GM23338 (cell line): ENCODE results near the gene LRRTM2.

Experiments
- CREB1 ChIP-seq: fragments of 250-450 bp; sonication (Bioruptor Pico); IDR thresholded peaks from 2 replicates; pipeline ENCODE4 v1.5.0; 2020; ENCODE audit warnings: low read depth, mild to moderate bottlenecking, moderate library complexity
- EZH2 ChIP-seq: fragments of 200-600 bp; sonication (generic); IDR thresholded peaks from one replicate; pipeline ENCODE4 v1.8.0; 2017; ENCODE audit warnings: antibody characterized with exemption, mild to moderate bottlenecking, low read depth; ENCODE audit not compliant: unreplicated experiment
- EZH2phosphoT487 ChIP-seq: fragments of 200-600 bp; sonication (generic); IDR thresholded peaks from one replicate; pipeline ENCODE4 v1.8.1; 2018; ENCODE audit warnings: antibody characterized with exemption; ENCODE audit not compliant: unreplicated experiment
- JUNB ChIP-seq: IDR thresholded peaks from one replicate; pipeline ENCODE4 v1.6.1; 2016; ENCODE audit warnings: antibody characterized with exemption; ENCODE audit not compliant: unreplicated experiment
- POLR2AphosphoS5 ChIP-seq: IDR thresholded peaks from 2 replicates; pipeline ENCODE4 v1.6.1; 2016; ENCODE audit warnings: antibody characterized with exemption, low read depth
- ZNF114 ChIP-seq: fragments of 250-450 bp; sonication (Bioruptor Pico); IDR thresholded peaks from 2 replicates; pipeline ENCODE4 v1.5.0; 2020; ENCODE audit warnings: mild to moderate bottlenecking, moderate library complexity
- ZNF331 ChIP-seq: fragments of 250-450 bp; sonication (Bioruptor Pico); IDR thresholded peaks from 2 replicates; pipeline ENCODE4 v1.5.0; 2020; ENCODE audit warnings: low read depth, mild to moderate bottlenecking, moderate library complexity
- TF ChIP-seq, protein P1 (sequence below), 2 experiments: fragments of 200-600 bp in 1 of 2; sonication (generic) in 1 of 2; conservative IDR thresholded peaks; 2 replicates each; pipeline versions ENCODE4 v1.5.1 to v1.6.1; 2016 to 2017; ENCODE audit warnings: antibody characterized with exemption in 2 of 2, low read depth in 2 of 2, mild to moderate bottlenecking in 2 of 2, moderate library complexity in 1 of 2
- TF ChIP-seq, protein P2 (sequence below): fragments of 250-450 bp; sonication (Bioruptor Pico); IDR thresholded peaks from 2 replicates; pipeline ENCODE4 v1.5.0; 2020; ENCODE audit warnings: mild to moderate bottlenecking, moderate library complexity
- TF ChIP-seq, protein P3 (sequence below): IDR thresholded peaks from one replicate; pipeline ENCODE4 v1.6.1; 2018; ENCODE audit warnings: antibody characterized with exemption; ENCODE audit not compliant: unreplicated experiment
- TF ChIP-seq, protein P4 (sequence below): IDR thresholded peaks from 2 replicates; pipeline ENCODE4 v1.6.1; 2016; ENCODE audit warnings: antibody characterized with exemption

DNA sequence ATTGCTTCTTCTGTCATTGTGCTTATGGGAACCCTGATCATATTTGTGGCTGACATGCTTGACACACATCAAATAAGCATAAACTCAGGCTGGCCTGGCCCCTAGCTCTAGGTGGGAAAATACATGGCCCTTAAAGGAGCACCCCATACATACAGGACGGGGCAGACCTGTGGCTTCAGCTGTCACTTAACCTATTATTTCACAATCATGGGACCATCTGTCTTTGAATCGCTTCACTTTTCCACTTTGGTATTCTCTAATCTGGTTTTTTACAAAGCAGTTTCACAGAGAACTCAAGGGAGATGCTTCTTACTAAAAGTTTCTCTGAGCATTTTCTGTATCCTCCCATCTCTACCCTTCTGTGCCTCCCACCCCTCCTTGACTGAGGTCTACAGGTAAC, 34.6 kb upstream of the LRRTM2 start:
- TF ChIP-seq, protein P1, sequence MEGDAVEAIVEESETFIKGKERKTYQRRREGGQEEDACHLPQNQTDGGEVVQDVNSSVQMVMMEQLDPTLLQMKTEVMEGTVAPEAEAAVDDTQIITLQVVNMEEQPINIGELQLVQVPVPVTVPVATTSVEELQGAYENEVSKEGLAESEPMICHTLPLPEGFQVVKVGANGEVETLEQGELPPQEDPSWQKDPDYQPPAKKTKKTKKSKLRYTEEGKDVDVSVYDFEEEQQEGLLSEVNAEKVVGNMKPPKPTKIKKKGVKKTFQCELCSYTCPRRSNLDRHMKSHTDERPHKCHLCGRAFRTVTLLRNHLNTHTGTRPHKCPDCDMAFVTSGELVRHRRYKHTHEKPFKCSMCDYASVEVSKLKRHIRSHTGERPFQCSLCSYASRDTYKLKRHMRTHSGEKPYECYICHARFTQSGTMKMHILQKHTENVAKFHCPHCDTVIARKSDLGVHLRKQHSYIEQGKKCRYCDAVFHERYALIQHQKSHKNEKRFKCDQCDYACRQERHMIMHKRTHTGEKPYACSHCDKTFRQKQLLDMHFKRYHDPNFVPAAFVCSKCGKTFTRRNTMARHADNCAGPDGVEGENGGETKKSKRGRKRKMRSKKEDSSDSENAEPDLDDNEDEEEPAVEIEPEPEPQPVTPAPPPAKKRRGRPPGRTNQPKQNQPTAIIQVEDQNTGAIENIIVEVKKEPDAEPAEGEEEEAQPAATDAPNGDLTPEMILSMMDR (conservative IDR thresholded peaks at IDR 0.05; ENCODE audit: low read depth in 2 of 2): no peak
- TF ChIP-seq POLR2AphosphoS5 (no peak), EZH2phosphoT487 (no peak), EZH2 (no peak), JUNB (no peak), ZNF331 (no peak), CREB1 (CRISPR knock-in tag) (no peak), ZNF114 (CRISPR knock-in tag) (no peak)
- TF ChIP-seq, protein P2, sequence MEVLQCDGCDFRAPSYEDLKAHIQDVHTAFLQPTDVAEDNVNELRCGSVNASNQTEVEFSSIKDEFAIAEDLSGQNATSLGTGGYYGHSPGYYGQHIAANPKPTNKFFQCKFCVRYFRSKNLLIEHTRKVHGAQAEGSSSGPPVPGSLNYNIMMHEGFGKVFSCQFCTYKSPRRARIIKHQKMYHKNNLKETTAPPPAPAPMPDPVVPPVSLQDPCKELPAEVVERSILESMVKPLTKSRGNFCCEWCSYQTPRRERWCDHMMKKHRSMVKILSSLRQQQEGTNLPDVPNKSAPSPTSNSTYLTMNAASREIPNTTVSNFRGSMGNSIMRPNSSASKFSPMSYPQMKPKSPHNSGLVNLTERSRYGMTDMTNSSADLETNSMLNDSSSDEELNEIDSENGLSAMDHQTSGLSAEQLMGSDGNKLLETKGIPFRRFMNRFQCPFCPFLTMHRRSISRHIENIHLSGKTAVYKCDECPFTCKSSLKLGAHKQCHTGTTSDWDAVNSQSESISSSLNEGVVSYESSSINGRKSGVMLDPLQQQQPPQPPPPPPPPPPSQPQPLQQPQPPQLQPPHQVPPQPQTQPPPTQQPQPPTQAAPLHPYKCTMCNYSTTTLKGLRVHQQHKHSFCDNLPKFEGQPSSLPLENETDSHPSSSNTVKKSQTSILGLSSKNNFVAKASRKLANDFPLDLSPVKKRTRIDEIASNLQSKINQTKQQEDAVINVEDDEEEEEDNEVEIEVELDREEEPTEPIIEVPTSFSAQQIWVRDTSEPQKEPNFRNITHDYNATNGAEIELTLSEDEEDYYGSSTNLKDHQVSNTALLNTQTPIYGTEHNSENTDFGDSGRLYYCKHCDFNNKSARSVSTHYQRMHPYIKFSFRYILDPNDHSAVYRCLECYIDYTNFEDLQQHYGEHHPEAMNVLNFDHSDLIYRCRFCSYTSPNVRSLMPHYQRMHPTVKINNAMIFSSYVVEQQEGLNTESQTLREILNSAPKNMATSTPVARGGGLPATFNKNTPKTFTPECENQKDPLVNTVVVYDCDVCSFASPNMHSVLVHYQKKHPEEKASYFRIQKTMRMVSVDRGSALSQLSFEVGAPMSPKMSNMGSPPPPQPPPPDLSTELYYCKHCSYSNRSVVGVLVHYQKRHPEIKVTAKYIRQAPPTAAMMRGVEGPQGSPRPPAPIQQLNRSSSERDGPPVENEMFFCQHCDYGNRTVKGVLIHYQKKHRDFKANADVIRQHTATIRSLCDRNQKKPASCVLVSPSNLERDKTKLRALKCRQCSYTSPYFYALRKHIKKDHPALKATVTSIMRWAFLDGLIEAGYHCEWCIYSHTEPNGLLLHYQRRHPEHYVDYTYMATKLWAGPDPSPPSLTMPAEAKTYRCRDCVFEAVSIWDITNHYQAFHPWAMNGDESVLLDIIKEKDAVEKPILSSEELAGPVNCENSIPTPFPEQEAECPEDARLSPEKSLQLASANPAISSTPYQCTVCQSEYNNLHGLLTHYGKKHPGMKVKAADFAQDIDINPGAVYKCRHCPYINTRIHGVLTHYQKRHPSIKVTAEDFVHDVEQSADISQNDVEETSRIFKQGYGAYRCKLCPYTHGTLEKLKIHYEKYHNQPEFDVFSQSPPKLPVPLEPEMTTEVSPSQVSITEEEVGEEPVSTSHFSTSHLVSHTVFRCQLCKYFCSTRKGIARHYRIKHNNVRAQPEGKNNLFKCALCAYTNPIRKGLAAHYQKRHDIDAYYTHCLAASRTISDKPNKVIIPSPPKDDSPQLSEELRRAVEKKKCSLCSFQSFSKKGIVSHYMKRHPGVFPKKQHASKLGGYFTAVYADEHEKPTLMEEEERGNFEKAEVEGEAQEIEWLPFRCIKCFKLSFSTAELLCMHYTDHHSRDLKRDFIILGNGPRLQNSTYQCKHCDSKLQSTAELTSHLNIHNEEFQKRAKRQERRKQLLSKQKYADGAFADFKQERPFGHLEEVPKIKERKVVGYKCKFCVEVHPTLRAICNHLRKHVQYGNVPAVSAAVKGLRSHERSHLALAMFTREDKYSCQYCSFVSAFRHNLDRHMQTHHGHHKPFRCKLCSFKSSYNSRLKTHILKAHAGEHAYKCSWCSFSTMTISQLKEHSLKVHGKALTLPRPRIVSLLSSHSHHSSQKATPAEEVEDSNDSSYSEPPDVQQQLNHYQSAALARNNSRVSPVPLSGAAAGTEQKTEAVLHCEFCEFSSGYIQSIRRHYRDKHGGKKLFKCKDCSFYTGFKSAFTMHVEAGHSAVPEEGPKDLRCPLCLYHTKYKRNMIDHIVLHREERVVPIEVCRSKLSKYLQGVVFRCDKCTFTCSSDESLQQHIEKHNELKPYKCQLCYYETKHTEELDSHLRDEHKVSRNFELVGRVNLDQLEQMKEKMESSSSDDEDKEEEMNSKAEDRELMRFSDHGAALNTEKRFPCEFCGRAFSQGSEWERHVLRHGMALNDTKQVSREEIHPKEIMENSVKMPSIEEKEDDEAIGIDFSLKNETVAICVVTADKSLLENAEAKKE (CRISPR knock-in tag): no peak
- TF ChIP-seq, protein P3, sequence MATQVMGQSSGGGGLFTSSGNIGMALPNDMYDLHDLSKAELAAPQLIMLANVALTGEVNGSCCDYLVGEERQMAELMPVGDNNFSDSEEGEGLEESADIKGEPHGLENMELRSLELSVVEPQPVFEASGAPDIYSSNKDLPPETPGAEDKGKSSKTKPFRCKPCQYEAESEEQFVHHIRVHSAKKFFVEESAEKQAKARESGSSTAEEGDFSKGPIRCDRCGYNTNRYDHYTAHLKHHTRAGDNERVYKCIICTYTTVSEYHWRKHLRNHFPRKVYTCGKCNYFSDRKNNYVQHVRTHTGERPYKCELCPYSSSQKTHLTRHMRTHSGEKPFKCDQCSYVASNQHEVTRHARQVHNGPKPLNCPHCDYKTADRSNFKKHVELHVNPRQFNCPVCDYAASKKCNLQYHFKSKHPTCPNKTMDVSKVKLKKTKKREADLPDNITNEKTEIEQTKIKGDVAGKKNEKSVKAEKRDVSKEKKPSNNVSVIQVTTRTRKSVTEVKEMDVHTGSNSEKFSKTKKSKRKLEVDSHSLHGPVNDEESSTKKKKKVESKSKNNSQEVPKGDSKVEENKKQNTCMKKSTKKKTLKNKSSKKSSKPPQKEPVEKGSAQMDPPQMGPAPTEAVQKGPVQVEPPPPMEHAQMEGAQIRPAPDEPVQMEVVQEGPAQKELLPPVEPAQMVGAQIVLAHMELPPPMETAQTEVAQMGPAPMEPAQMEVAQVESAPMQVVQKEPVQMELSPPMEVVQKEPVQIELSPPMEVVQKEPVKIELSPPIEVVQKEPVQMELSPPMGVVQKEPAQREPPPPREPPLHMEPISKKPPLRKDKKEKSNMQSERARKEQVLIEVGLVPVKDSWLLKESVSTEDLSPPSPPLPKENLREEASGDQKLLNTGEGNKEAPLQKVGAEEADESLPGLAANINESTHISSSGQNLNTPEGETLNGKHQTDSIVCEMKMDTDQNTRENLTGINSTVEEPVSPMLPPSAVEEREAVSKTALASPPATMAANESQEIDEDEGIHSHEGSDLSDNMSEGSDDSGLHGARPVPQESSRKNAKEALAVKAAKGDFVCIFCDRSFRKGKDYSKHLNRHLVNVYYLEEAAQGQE: no peak
- TF ChIP-seq, protein P4, sequence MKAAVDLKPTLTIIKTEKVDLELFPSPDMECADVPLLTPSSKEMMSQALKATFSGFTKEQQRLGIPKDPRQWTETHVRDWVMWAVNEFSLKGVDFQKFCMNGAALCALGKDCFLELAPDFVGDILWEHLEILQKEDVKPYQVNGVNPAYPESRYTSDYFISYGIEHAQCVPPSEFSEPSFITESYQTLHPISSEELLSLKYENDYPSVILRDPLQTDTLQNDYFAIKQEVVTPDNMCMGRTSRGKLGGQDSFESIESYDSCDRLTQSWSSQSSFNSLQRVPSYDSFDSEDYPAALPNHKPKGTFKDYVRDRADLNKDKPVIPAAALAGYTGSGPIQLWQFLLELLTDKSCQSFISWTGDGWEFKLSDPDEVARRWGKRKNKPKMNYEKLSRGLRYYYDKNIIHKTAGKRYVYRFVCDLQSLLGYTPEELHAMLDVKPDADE: no peak
